ENCODE measurements around the gene DKKL1. TPM values are rescaled to one million over a fixed set of nuclear protein-coding genes. Genes with fewer than 3 reads are reported as not detected.

DKKL1 gene
- total RNA-seq, 6 donors from 2014 or later, result 0.40 to 0.69 (median 0.61) TPM; not detected in 3

- Histone ChIP-seq H3K9me3 (no peaks in the 10 kb centered on the region), H3K36me3 (no peaks in the 10 kb centered on the region), H3K27ac (no peak overlapping the region), H3K4me1 (peaks cover 23 to 39% (median 27%) of the 10 kb centered on the region in 4 donors), H3K4me3 (peak overlapping the region in 3 of 4 donors; percentile 15 to 27 (median 26)), H3K27me3 (peaks cover 0 to 46% (median 25%) of the 10 kb centered on the region in 4 donors)
- peak; percentile 63 to 91 for DNase-seq
- WGBS, 2 donors, result 10 to 11% methylated on average over 38 to 41 of the region's 48 CpGs
- TF ChIP-seq POLR2AphosphoS5 (IDR thresholded peaks at IDR 0.05) (no peak), POLR2A (IDR thresholded peaks at IDR 0.05) (no peak), EP300 (IDR thresholded peaks at IDR 0.05) (no peak)
- TF ChIP-seq, protein P1, sequence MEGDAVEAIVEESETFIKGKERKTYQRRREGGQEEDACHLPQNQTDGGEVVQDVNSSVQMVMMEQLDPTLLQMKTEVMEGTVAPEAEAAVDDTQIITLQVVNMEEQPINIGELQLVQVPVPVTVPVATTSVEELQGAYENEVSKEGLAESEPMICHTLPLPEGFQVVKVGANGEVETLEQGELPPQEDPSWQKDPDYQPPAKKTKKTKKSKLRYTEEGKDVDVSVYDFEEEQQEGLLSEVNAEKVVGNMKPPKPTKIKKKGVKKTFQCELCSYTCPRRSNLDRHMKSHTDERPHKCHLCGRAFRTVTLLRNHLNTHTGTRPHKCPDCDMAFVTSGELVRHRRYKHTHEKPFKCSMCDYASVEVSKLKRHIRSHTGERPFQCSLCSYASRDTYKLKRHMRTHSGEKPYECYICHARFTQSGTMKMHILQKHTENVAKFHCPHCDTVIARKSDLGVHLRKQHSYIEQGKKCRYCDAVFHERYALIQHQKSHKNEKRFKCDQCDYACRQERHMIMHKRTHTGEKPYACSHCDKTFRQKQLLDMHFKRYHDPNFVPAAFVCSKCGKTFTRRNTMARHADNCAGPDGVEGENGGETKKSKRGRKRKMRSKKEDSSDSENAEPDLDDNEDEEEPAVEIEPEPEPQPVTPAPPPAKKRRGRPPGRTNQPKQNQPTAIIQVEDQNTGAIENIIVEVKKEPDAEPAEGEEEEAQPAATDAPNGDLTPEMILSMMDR (IDR thresholded peaks at IDR 0.05), result no peak
- peak; percentile 62 to 84 for ATAC-seq (ENCODE audit: low FRiP score in 2 of 2)
Observed at GRCh38 chr19:49421039-49421877, 57.6 kb downstream of the DKKL1 start.

DNA sequence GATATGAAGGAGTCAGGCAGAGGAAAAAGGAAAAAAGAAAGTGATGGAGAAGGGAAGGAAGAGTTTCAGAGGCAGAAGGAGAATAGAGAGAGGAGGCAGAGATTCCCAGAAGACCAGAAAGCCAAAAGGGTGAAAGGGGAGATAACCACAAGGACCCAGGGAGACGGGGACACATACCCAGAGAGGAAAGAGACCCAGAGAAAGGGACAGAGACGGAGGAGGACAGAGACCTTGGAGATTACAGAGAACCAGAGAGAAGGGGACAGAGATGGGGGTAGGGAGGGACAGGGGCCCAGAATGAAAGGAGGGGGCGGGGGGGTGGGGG, 58.2 kb downstream of the DKKL1 start:
- no peak overlapping the region for H3K27ac ChIP-seq
- no peak for DNase-seq
- peaks cover 23 to 40% (median 27%) of the 10 kb centered on the region in 4 donors for H3K4me1 ChIP-seq
- H3K4me3 ChIP-seq, result no peak overlapping the region
- no peak for TF ChIP-seq POLR2A (IDR thresholded peaks at IDR 0.05)
- TF ChIP-seq EP300 (IDR thresholded peaks at IDR 0.05), result no peak
- TF ChIP-seq POLR2AphosphoS5 (IDR thresholded peaks at IDR 0.05), result no peak
- TF ChIP-seq, protein P1 (IDR thresholded peaks at IDR 0.05), result no peak
- peaks cover 0 to 51% (median 28%) of the 10 kb centered on the region in 4 donors for H3K27me3 ChIP-seq
- H3K9me3 ChIP-seq, result no peaks in the 10 kb centered on the region
- 29 to 30% methylated on average over 3 of the region's 3 CpGs for WGBS, 2 donors
- no peaks in the 10 kb centered on the region for H3K36me3 ChIP-seq
- no peak for ATAC-seq (ENCODE audit: low FRiP score in 2 of 2)

- no peaks in the 10 kb centered on the region for H3K9me3 ChIP-seq
- no peaks in the 10 kb centered on the region for H3K36me3 ChIP-seq
- peaks cover 0 to 58% (median 31%) of the 10 kb centered on the region in 4 donors for H3K27me3 ChIP-seq
- ATAC-seq (ENCODE audit: low FRiP score in 2 of 2) (peak in 1 of 2 donors; percentile 81), DNase-seq (peak in 1 of 2 donors; percentile 91)
- H3K27ac ChIP-seq, result no peak overlapping the region
- TF ChIP-seq, protein P1 (IDR thresholded peaks at IDR 0.05), result peak; percentile 15 to 61 (median 44)
- TF ChIP-seq POLR2A (IDR thresholded peaks at IDR 0.05), result no peak
- peaks cover 23 to 40% (median 27%) of the 10 kb centered on the region in 4 donors for H3K4me1 ChIP-seq
- H3K4me3 ChIP-seq, result peak overlapping the region in 3 of 4 donors; percentile 17 to 29 (median 23)
- WGBS, 2 donors, result 4 to 12% methylated on average over 19 to 28 of the region's 58 CpGs
Observed at GRCh38 chr19:49422407-49423070, 58.9 kb downstream of the DKKL1 start.

DNA sequence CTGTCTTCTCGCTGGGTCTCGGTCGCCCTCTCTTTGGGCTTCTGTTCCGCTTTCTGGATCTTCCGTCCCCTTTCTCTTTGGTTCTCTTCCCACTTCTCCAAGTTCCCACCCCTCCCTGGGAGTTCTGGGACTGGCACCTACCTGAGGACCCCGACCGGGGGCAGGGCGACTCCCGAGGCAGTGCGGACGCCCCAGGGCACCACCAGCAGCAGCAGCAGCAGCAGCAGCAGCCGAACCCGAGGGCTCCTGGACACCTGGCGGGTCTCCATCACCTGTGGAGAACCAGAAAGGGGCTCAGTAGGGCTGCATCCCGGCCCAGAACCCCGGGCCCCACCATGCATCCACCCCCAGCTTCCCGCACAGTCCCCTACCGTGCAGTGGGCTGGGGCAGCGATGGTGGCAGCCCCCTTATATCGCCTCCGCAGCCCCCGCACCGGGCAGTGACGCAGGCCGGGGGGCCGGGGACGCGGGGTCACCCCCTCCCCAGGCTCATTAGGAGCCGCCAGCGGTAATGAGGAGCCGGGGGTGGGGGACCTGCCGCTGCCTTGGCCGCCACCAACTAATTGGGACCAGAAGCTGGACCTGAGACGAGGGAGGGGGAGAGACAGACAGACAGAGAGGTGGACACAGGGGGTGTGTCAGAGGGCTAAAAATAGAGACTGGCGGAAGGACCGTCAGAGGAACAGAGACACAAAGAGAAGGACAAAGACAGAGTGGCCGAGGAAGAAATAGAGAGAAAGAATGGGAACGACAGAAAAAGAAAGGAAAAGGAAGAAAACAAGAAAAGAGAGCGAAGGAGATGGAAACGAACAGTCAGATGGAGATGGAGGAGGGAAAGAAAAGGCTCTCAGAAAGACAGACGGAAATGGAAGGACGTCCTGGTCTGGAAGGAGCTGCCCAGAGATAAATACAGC, 59.7 kb downstream of the DKKL1 start, which contains the start of gene PTH2:
Gene PTH2, minus strand, starts transcription at position 371 of the 914 bp plus-strand sequence. Its CDS starts 102 bp downstream, at position 269.
- DNase-seq (no peak), ATAC-seq (ENCODE audit: low FRiP score in 2 of 2) (no peak)
- H3K27ac ChIP-seq, result no peak within 1 kb of the TSS
- TF ChIP-seq, protein P1 (IDR thresholded peaks at IDR 0.05), result no peak
- TF ChIP-seq POLR2A (IDR thresholded peaks at IDR 0.05), result no peak
- TF ChIP-seq EP300 (IDR thresholded peaks at IDR 0.05), result no peak
- no peak for TF ChIP-seq POLR2AphosphoS5 (IDR thresholded peaks at IDR 0.05)
- no peaks in the 10 kb centered on the region for H3K9me3 ChIP-seq
- H3K36me3 ChIP-seq, result no peaks in the 10 kb centered on the region
- H3K4me3 ChIP-seq, result peak within 1 kb of the TSS in 3 of 4 donors; percentile 17 to 29 (median 23)
- 7 to 12% methylated on average over 26 to 35 of the region's 42 CpGs for WGBS, 2 donors
- peaks cover 0 to 66% (median 39%) of the 10 kb centered on the region in 4 donors for H3K27me3 ChIP-seq
- H3K4me1 ChIP-seq, result peaks cover 27 to 48% (median 34%) of the 10 kb centered on the region in 4 donors
